ENCODE results near the gene OTX1. TPM values are rescaled to one million over a fixed set of nuclear protein-coding genes. Genes with fewer than 3 reads are reported as not detected.

OTX1 gene
- total and polyA plus RNA-seq, 2 experiments from 2014 or later = not detected

DNA sequence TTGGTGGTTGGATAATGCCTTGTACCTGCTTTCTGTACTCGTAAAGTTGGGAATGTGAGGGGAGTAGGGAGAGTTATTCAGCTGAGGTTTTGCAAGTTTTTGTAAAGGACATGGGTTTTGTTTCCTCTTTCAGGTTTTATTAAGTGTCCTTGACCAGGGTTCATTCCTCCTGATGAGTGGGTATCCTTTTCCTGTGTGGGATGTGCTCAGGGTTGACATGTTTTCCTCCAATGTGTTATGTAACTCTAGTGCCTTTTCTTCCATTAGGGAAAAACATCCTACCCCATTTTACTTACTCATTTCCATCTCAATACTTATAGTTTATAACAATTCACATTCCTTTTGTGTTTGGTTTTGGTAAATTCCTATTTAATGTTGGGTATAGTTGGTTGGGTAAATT, 48.4 kb downstream of the OTX1 start:
- H3K9ac ChIP-seq = no peak overlapping the region
- no peaks in the 10 kb centered on the region for H3K9me2 ChIP-seq (ENCODE audit: insufficient read depth)
- H3K79me2 ChIP-seq (ENCODE audit: insufficient read depth) = no peaks in the 10 kb centered on the region
- H3K9me3 ChIP-seq (ENCODE audit: low read depth) = no peaks in the 10 kb centered on the region
- no peak overlapping the region for H2AFZ ChIP-seq
- 46 to 56% methylated on average over 1 of the region's 1 CpG for WGBS, 2 experiments (ENCODE audit: low coverage in 1 of 2, low lambda C conversion rate in 2 of 2, missing lambda C conversion rate in 2 of 2)
- no peak for DNase-seq
- TF ChIP-seq EZH2 (IDR thresholded peaks at IDR 0.05; ENCODE audit: insufficient read depth, poor library complexity, severe bottlenecking) = no peak
- H4K20me1 ChIP-seq (ENCODE audit: insufficient read depth) = no peaks in the 10 kb centered on the region
- H3K4me2 ChIP-seq (ENCODE audit: unreplicated experiment) = no peak overlapping the region
- H3K4me1 ChIP-seq (ENCODE audit: insufficient read depth) = no peaks in the 10 kb centered on the region
- in situ Hi-C loops (cut with MboI) = no loop called here
- no peak overlapping the region for H3K27ac ChIP-seq
- no peaks in the 10 kb centered on the region for H3K36me3 ChIP-seq (ENCODE audit: low read depth)
- no peak overlapping the region for H3K4me3 ChIP-seq
- H3K27me3 ChIP-seq (replicated peaks; ENCODE audit: insufficient read depth) = 0 out of 2 replicates have a peak, but pooled peaks cover 2% of the 10 kb centered on the region
- H3F3A ChIP-seq (ENCODE audit: insufficient read depth) = no peaks in the 10 kb centered on the region

DNA sequence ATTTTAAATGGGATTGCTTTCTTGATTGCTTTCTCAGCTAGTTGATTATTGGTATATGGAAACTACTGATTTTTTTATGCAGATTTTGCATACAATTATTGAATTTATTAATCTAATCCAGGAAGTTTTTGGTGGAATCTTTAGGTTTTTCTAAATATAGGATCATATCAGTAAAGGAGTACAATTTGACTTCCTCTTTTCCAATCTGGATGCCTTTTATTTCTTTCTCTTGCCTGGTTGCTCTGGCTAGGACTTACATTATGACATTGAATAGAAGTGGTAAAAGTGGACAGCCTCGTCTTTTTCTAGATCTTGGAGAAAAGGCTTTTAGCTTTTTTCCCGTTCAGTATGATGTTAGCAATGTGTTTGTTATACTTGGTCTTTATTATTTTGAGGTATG, 51.3 kb downstream of the OTX1 start:
- Histone ChIP-seq H3F3A (ENCODE audit: insufficient read depth) (no peaks in the 10 kb centered on the region), H3K9ac (no peak overlapping the region), H3K9me2 (ENCODE audit: insufficient read depth) (no peaks in the 10 kb centered on the region), H3K36me3 (ENCODE audit: low read depth) (no peaks in the 10 kb centered on the region), H3K27ac (no peak overlapping the region), H3K9me3 (ENCODE audit: low read depth) (no peaks in the 10 kb centered on the region), H3K4me3 (no peak overlapping the region), H4K20me1 (ENCODE audit: insufficient read depth) (no peaks in the 10 kb centered on the region), H3K79me2 (ENCODE audit: insufficient read depth) (no peaks in the 10 kb centered on the region), H3K27me3 (replicated peaks; ENCODE audit: insufficient read depth) (no peaks in the 10 kb centered on the region), H3K4me1 (ENCODE audit: insufficient read depth) (no peaks in the 10 kb centered on the region), H3K4me2 (ENCODE audit: unreplicated experiment) (no peak overlapping the region), H2AFZ (no peak overlapping the region)
- in situ Hi-C loops (cut with MboI) = no loop called here
- DNase-seq = no peak
- no peak for TF ChIP-seq EZH2 (IDR thresholded peaks at IDR 0.05; ENCODE audit: insufficient read depth, poor library complexity, severe bottlenecking)
- no peak for TF ChIP-seq EZH2phosphoT487 (IDR thresholded peaks at IDR 0.05; ENCODE audit: insufficient read depth, low read depth)
- WGBS, 2 experiments (ENCODE audit: low coverage in 1 of 2, low lambda C conversion rate in 2 of 2, missing lambda C conversion rate in 2 of 2) = 16 to 35% methylated on average over 2 of the region's 2 CpGs

DNA sequence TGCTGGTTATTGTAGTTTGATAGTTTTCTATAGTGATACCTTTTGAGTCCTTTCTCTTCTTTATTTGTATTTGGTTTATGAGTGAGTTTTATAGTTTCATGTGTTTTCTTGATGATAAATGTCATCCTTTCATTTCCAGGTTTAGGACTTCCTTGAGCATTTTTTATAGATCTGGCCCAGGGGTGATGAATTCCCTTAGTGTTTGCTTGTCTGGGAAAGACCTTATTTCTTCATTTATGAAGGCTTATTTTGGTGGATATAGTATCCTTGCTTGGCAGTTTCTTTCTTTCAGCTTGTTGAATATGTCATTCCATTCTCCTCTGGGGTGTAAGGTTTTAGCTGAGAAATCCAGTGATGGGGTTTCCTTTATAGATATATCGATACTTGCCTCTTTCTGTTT, 53.9 kb downstream of the OTX1 start:
- Histone ChIP-seq H4K20me1 (ENCODE audit: insufficient read depth) (no peaks in the 10 kb centered on the region), H3F3A (ENCODE audit: insufficient read depth) (no peaks in the 10 kb centered on the region), H3K4me1 (ENCODE audit: insufficient read depth) (no peaks in the 10 kb centered on the region), H3K9ac (no peak overlapping the region), H3K27ac (no peak overlapping the region), H3K36me3 (ENCODE audit: low read depth) (no peaks in the 10 kb centered on the region), H3K4me3 (no peak overlapping the region), H2AFZ (no peak overlapping the region), H3K9me2 (ENCODE audit: insufficient read depth) (no peaks in the 10 kb centered on the region), H3K4me2 (ENCODE audit: unreplicated experiment) (no peak overlapping the region), H3K79me2 (ENCODE audit: insufficient read depth) (no peaks in the 10 kb centered on the region), H3K9me3 (ENCODE audit: low read depth) (no peaks in the 10 kb centered on the region), H3K27me3 (replicated peaks; ENCODE audit: insufficient read depth) (no peaks in the 10 kb centered on the region)
- 70 to 73% methylated on average over 1 of the region's 1 CpG for WGBS, 2 experiments (ENCODE audit: low coverage in 1 of 2, low lambda C conversion rate in 2 of 2, missing lambda C conversion rate in 2 of 2)
- no peak for TF ChIP-seq EZH2 (IDR thresholded peaks at IDR 0.05; ENCODE audit: insufficient read depth, poor library complexity, severe bottlenecking)
- no peak for TF ChIP-seq EZH2phosphoT487 (IDR thresholded peaks at IDR 0.05; ENCODE audit: insufficient read depth, low read depth)
- in situ Hi-C loops (cut with MboI) = no loop called here
- no peak for DNase-seq

All from GM23248 (cell line).